ENCODE measurements around the gene WDR72. TPM values are rescaled to one million over a fixed set of nuclear protein-coding genes. Genes with fewer than 3 reads are reported as not detected.

The WDR72 gene
- polyA plus RNA-seq, 1 of the 3 experiments (the other 2 are of a cell fraction): 0.02 TPM

DNA sequence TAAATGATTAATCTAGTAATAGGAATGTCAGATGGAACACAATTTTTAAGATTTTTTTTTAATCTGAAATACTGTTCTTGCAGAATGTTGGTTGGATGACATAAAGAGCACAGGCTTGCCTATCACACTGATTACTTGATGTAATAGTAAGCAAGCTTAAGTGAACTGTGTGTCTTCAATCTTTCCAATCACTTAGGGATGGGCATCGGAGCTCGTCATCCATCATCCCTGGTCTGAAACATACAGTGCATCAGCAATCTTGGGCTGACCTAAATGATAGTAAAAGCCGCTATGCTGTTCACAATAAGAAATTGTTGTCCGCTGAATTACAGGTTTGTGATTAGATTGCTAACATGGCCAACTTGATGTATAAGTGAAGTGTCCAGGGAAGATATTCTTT is 195.8 kb downstream of the WDR72 start:
- H4K20me1 ChIP-seq (ENCODE audit: insufficient read depth): no peaks in the 10 kb centered on the region
- 5% methylated on average over 4 of the region's 4 CpGs for WGBS (ENCODE audit: low lambda C conversion rate)
- no peak overlapping the region for H3K4me3 ChIP-seq (ENCODE audit: low read depth in 2 of 2, low read length in 1 of 2)
- H3K4me2 ChIP-seq: no peak overlapping the region
- no peak overlapping the region for H3K9ac ChIP-seq
- H3K79me2 ChIP-seq (ENCODE audit: insufficient read depth): no peaks in the 10 kb centered on the region
- no peaks in the 10 kb centered on the region for H3K9me2 ChIP-seq
- H3K36me3 ChIP-seq (replicated peaks in 1 of 2; ENCODE audit: control insufficient read depth in 1 of 2, insufficient read depth in 2 of 2, low read length in 1 of 2): no peaks in the 10 kb centered on the region
- H3K9me3 ChIP-seq: no peaks in the 10 kb centered on the region
- POLR2A ChIA-PET: no interaction called here
- H3F3A ChIP-seq (replicated peaks; ENCODE audit: insufficient read depth): no peaks in the 10 kb centered on the region
- H3K4me1 ChIP-seq (ENCODE audit: control insufficient read depth in 1 of 2, insufficient read depth in 2 of 2, low read depth in 1 of 2, low read length in 1 of 2): no peaks in the 10 kb centered on the region
- no peaks in the 10 kb centered on the region for H3K27me3 ChIP-seq (ENCODE audit: insufficient read depth)
- CTCF ChIA-PET: interaction anchor here (0.9 kb wide), 1 partner anchor 15 kb away, joined by 3 read pairs; no protein-coding TSS in a partner anchor
- H3K27ac ChIP-seq (ENCODE audit: low read depth in 2 of 2, low read length in 1 of 2): no peak overlapping the region
- no peak for TF ChIP-seq TCF12 (IDR thresholded peaks at IDR 0.05)
- TF ChIP-seq EP300 (IDR thresholded peaks at IDR 0.05; ENCODE audit: borderline replicate concordance in 1 of 2, low read depth in 1 of 2, low read length in 1 of 2): no peak
- no peak for TF ChIP-seq SIN3A (IDR thresholded peaks at IDR 0.05; ENCODE audit: borderline replicate concordance, low read depth, low read length)
- no peak for TF ChIP-seq GATA2 (CRISPR knock-in tag; IDR thresholded peaks at IDR 0.05)
- TF ChIP-seq, protein P1, sequence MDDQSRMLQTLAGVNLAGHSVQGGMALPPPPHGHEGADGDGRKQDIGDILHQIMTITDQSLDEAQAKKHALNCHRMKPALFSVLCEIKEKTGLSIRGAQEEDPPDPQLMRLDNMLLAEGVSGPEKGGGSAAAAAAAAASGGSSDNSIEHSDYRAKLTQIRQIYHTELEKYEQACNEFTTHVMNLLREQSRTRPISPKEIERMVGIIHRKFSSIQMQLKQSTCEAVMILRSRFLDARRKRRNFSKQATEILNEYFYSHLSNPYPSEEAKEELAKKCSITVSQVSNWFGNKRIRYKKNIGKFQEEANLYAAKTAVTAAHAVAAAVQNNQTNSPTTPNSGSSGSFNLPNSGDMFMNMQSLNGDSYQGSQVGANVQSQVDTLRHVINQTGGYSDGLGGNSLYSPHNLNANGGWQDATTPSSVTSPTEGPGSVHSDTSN (IDR thresholded peaks at IDR 0.05): no peak
- no peak for TF ChIP-seq NFIC (IDR thresholded peaks at IDR 0.05; ENCODE audit: borderline replicate concordance)
- TF ChIP-seq, protein P2, sequence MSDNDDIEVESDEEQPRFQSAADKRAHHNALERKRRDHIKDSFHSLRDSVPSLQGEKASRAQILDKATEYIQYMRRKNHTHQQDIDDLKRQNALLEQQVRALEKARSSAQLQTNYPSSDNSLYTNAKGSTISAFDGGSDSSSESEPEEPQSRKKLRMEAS (IDR thresholded peaks at IDR 0.05; ENCODE audit: low read depth): no peak
- TF ChIP-seq, protein P3, sequence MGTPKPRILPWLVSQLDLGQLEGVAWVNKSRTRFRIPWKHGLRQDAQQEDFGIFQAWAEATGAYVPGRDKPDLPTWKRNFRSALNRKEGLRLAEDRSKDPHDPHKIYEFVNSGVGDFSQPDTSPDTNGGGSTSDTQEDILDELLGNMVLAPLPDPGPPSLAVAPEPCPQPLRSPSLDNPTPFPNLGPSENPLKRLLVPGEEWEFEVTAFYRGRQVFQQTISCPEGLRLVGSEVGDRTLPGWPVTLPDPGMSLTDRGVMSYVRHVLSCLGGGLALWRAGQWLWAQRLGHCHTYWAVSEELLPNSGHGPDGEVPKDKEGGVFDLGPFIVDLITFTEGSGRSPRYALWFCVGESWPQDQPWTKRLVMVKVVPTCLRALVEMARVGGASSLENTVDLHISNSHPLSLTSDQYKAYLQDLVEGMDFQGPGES (IDR thresholded peaks at IDR 0.05; ENCODE audit: low read depth, low read length): no peak
- TF ChIP-seq FOXM1 (IDR thresholded peaks at IDR 0.05; ENCODE audit: low read depth): no peak
- no peak for TF ChIP-seq ELF1 (IDR thresholded peaks at IDR 0.05)
- TF ChIP-seq TAF1 (IDR thresholded peaks at IDR 0.05; ENCODE audit: borderline replicate concordance, low read depth, low read length): no peak
- no peak for TF ChIP-seq RXRA (IDR thresholded peaks at IDR 0.05; ENCODE audit: borderline replicate concordance, low read depth)
- no peak for TF ChIP-seq CHD2 (IDR thresholded peaks at IDR 0.05; ENCODE audit: low read length, partially characterized antibody)
- TF ChIP-seq FOSL2 (IDR thresholded peaks at IDR 0.05; ENCODE audit: borderline replicate concordance, low read depth): no peak
- TF ChIP-seq YY1 (IDR thresholded peaks at IDR 0.05; ENCODE audit: low read depth): no peak
- H2AFZ ChIP-seq (ENCODE audit: low read depth): no peak overlapping the region
- DNase-seq: no peak

DNA sequence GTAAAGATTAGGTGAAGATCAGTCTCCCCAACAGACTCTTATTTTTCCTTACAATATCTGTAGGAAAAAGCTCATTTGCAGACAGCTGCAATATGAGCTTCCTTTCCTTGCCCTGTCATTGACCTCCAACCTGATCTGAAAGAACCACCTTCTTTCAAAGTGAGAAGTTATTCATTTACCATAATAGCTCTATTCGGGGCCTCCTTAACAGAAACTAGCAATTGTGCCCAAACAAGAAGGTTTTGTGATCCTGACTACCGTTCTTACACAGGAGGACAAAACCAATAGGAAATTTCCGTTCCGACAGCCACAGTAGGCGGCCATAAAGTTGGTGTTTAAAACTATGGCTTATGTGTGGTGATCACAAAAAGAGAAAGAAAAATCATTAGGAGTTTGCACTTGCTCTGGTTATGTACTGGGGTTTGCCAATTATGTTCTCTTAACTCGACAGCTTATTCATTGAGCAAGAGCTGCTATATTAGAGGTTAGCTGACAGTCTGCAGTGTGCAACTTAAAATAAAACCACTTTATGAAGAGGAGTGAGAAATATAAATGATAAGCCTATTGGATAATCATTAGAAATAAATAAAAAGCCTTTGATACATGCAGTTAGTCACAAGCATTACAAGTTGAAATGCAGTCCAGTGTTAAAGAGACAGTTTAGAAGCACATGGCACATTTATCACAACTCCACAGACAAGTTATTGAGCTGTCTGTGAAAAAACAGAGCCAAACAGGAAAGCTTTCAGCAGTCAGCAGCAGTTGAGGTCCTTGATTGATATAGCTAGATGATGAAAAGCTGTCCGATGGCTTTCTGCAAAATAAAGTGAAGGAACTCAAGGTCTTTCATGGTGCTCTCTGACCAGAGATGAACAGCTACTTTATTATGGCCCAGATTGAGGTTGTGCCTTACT is 199.8 kb downstream of the WDR72 start:
- Histone ChIP-seq H3K27me3 (ENCODE audit: insufficient read depth) (no peaks in the 10 kb centered on the region), H3K9me2 (no peaks in the 10 kb centered on the region), H3K27ac (ENCODE audit: low read depth in 2 of 2, low read length in 1 of 2) (no peak overlapping the region), H2AFZ (ENCODE audit: low read depth) (no peak overlapping the region), H3K4me2 (no peak overlapping the region), H4K20me1 (ENCODE audit: insufficient read depth) (no peaks in the 10 kb centered on the region), H3K79me2 (ENCODE audit: insufficient read depth) (no peaks in the 10 kb centered on the region), H3K9ac (no peak overlapping the region), H3F3A (replicated peaks; ENCODE audit: insufficient read depth) (no peaks in the 10 kb centered on the region), H3K4me1 (ENCODE audit: control insufficient read depth in 1 of 2, insufficient read depth in 2 of 2, low read depth in 1 of 2, low read length in 1 of 2) (no peaks in the 10 kb centered on the region), H3K36me3 (replicated peaks in 1 of 2; ENCODE audit: control insufficient read depth in 1 of 2, insufficient read depth in 2 of 2, low read length in 1 of 2) (no peaks in the 10 kb centered on the region), H3K4me3 (ENCODE audit: low read depth in 2 of 2, low read length in 1 of 2) (no peak overlapping the region), H3K9me3 (no peaks in the 10 kb centered on the region)
- ChIA-PET CTCF (no interaction called here), POLR2A (no interaction called here)
- no peak for DNase-seq
- TF ChIP-seq NFIC (IDR thresholded peaks at IDR 0.05; ENCODE audit: borderline replicate concordance) (no peak), FOSL2 (IDR thresholded peaks at IDR 0.05; ENCODE audit: borderline replicate concordance, low read depth) (no peak), RXRA (IDR thresholded peaks at IDR 0.05; ENCODE audit: borderline replicate concordance, low read depth) (no peak), GABPA (IDR thresholded peaks at IDR 0.05; ENCODE audit: low read depth) (no peak), JUND (IDR thresholded peaks at IDR 0.05) (no peak), ELF1 (IDR thresholded peaks at IDR 0.05) (no peak), RFX5 (IDR thresholded peaks at IDR 0.05; ENCODE audit: low read length) (no peak), FOXM1 (IDR thresholded peaks at IDR 0.05; ENCODE audit: low read depth) (no peak), MEF2A (IDR thresholded peaks at IDR 0.05; ENCODE audit: borderline replicate concordance, low read depth) (no peak), SMC3 (IDR thresholded peaks at IDR 0.05; ENCODE audit: low read depth, low read length) (no peak)
- TF ChIP-seq, protein P4, sequence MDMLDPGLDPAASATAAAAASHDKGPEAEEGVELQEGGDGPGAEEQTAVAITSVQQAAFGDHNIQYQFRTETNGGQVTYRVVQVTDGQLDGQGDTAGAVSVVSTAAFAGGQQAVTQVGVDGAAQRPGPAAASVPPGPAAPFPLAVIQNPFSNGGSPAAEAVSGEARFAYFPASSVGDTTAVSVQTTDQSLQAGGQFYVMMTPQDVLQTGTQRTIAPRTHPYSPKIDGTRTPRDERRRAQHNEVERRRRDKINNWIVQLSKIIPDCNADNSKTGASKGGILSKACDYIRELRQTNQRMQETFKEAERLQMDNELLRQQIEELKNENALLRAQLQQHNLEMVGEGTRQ (IDR thresholded peaks at IDR 0.05; ENCODE audit: borderline replicate concordance, low read depth, low read length): no peak
- TF ChIP-seq, protein P5, sequence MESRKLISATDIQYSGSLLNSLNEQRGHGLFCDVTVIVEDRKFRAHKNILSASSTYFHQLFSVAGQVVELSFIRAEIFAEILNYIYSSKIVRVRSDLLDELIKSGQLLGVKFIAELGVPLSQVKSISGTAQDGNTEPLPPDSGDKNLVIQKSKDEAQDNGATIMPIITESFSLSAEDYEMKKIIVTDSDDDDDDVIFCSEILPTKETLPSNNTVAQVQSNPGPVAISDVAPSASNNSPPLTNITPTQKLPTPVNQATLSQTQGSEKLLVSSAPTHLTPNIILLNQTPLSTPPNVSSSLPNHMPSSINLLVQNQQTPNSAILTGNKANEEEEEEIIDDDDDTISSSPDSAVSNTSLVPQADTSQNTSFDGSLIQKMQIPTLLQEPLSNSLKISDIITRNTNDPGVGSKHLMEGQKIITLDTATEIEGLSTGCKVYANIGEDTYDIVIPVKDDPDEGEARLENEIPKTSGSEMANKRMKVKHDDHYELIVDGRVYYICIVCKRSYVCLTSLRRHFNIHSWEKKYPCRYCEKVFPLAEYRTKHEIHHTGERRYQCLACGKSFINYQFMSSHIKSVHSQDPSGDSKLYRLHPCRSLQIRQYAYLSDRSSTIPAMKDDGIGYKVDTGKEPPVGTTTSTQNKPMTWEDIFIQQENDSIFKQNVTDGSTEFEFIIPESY (IDR thresholded peaks at IDR 0.05; ENCODE audit: borderline replicate concordance, low read depth): no peak
- WGBS (ENCODE audit: low lambda C conversion rate): 10% methylated on average over 7 of the region's 7 CpGs
